Coronary artery (tissue), 2 donors: ENCODE data around the gene RANBP3.

ENCODE experiments used
- DNase-seq: peaks from one replicate; pipeline ENCODE4 v3.0.0-alpha.2; 2017; ENCODE audit warnings: low spot score
- H3K27ac ChIP-seq, 2 donors: fragments of 200-600 bp; sonication (generic); one replicate each; pipeline ENCODE4 v1.5.1; 2016 to 2019
- H3K4me3 ChIP-seq: fragments of 200-600 bp; sonication (generic); 2 replicates; pipeline ENCODE4 v1.5.1; 2016; ENCODE audit warnings: mild to moderate bottlenecking, moderate library complexity
- CTCF ChIP-seq: fragments of 200-600 bp; sonication (generic); IDR thresholded peaks from one replicate; pipeline ENCODE4 v1.5.1; 2019; ENCODE audit warnings: antibody characterized with exemption

Gene RANBP3

GRCh38 chr19:5933391-5934068, 44.4 kb downstream of the RANBP3 start:
- TF ChIP-seq CTCF, result no peak
- no peak overlapping the region for H3K27ac ChIP-seq

DNA sequence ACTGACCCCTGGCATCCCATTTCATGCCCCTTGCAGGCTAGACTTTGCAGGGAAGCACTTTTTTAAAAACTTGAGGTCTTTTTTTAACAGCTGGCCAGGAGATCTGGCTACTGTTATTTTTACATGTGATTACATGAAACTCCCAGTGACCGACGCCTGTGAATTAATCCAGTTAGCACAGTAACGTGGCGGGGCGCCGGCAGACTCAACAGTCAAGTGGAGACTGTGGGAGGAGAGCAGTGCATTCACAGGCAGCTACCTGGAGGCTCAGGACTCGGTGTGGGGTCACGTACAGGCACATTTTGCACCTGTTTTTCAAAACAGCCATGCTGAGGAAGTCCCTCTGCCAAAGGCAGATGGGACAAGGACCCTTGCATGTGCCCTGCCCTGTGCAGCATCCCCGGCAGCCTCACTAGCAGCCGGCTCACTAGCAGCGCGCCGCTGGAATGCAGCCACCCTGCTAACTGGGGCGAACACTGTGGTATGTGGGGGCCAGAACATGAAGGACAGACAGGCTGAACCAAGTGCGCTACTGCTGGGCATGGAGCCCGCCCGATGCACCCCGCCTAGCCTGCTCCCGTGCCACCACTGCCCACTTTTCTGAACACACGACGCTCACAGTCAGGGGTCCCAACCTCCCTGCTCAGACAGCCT, 45.2 kb downstream of the RANBP3 start:
- DNase-seq, result no peak

More at GRCh38 chr19:5933391-5934068, 44.4 kb downstream of the RANBP3 start:
- no peak for DNase-seq
- H3K4me3 ChIP-seq, result no peak overlapping the region

DNA sequence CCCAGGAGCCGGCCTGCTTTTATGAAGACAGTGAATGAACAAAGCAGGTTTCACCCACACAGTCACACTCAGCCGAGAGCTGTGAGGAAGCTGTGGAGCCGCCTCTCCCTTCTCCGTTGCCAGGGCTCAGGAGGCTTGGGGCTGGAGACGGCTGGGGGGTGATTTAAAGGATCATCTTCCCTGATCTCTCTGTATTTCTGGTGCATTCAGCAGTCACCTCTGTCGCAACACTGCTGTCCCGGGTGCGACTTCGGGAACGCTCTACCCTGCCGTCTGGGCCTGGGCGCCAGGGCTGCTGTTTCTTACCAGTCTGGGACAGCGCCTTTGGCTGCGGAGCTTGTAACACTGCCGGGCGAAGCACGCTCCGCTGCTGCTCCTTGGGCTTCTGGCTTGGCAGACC, 45.8 kb downstream of the RANBP3 start:
- no peak for DNase-seq
- H3K27ac ChIP-seq, result no peak overlapping the region
- no peak for TF ChIP-seq CTCF
- H3K4me3 ChIP-seq, result no peak overlapping the region

More for the DNA sequence above, 45.2 kb downstream of the RANBP3 start:
- H3K27ac ChIP-seq, result no peak overlapping the region
- no peak overlapping the region for H3K4me3 ChIP-seq
- TF ChIP-seq CTCF, result no peak

DNA sequence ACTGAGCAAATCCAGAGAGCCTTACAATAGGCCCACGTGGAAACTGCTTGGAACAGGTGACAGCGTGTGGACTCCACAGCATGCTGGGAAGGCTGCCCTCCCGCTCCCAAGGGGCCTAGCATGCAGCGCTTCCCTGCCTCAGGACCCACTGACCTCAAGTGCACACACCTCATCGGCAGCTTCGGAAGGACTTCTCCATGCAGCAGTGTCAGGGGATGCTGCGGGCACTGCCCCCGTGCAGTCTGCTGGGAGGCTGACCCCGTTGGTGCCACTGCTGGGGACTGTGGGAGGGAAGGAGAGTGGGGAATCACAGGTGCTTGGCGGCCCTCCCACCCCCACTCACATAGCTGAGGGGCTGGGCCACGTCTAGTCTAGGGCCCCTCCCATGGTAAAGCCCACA, 46.7 kb downstream of the RANBP3 start:
- Histone ChIP-seq H3K4me3 (no peak overlapping the region), H3K27ac (no peak overlapping the region)
- no peak for DNase-seq
- no peak for TF ChIP-seq CTCF

- TF ChIP-seq CTCF, result no peak
- Histone ChIP-seq H3K27ac (no peak overlapping the region), H3K4me3 (no peak overlapping the region)
- DNase-seq, result no peak
Observed at GRCh38 chr19:5929625-5930024, 48.3 kb downstream of the RANBP3 start.

GRCh38 chr19:5929179-5929578, 48.8 kb downstream of the RANBP3 start:
- no peak for TF ChIP-seq CTCF
- Histone ChIP-seq H3K27ac (no peak overlapping the region), H3K4me3 (no peak overlapping the region)
- DNase-seq, result no peak

DNA sequence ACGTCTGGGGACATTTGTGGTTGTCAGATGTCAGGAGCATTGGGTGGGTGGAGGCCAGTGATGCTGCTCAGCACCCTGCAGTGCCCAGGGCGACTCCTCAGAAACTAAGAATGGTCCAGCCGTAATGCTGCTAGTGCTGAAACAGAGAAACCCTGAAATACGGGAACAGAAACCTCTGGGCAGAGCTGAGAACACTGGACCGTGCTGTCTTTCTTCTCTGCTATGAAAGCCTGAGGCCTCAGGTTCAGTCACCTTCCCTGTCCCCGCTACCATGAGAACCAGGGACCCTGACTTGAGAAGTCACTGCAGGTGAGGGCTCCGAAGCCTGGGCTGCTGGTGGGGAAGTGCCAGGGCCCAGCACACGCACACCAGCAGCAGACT, 50.5 kb downstream of the RANBP3 start:
- no peak for DNase-seq
- Histone ChIP-seq H3K4me3 (no peak overlapping the region), H3K27ac (peak overlapping the region; percentile 55 to 83)
- no peak for TF ChIP-seq CTCF
